ENCODE data around the gene CSF2RB. TPM values are rescaled to one million over a fixed set of nuclear protein-coding genes. Genes with fewer than 3 reads are reported as not detected.

CSF2RB gene
- total and polyA plus RNA-seq, 12 donors: 0.81 to 20.8 (median 1.7) TPM

DNA sequence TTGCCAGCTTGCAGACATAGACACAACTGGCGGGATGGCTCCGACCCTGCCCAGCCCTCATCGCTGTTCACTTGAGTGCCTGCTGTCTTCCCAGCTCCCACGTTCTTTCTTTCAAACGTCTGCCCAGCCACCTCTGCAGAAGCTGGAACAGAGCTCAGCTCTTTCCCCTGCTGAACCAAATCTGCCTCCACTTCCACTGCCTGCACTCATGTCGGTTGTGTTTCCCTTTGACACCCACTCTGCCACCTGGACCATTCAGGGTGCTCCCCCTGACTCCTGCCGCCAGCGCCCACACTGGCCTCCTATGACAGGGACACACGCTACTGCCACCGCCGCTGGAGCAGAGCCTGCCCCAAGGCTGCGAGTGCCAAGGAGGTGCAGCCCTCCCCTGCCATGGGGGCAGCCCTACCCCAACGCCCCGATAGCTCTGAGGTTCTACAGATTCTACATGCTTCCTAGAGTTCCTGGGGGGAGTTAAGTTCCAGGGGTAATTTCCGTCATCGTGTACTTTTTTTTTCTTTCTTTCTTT, 67.9 kb downstream of the CSF2RB start:
- peaks cover 0 to 11% (median 5%) of the 10 kb centered on the region in 9 donors for H3K4me1 ChIP-seq
- intact Hi-C loops (cut with DNase I): loop anchor here in 3 of 10 donors (5.0 to 10.0 kb wide), 2 partner anchors 199 to 437 kb away; no protein-coding TSS in a partner anchor
- H3K9me3 ChIP-seq: peaks cover 0 to 13% (median 10%) of the 10 kb centered on the region in 11 donors
- H3K36me3 ChIP-seq: no peaks in the 10 kb centered on the region
- H3K4me3 ChIP-seq: no peak overlapping the region
- TF ChIP-seq, protein P1, sequence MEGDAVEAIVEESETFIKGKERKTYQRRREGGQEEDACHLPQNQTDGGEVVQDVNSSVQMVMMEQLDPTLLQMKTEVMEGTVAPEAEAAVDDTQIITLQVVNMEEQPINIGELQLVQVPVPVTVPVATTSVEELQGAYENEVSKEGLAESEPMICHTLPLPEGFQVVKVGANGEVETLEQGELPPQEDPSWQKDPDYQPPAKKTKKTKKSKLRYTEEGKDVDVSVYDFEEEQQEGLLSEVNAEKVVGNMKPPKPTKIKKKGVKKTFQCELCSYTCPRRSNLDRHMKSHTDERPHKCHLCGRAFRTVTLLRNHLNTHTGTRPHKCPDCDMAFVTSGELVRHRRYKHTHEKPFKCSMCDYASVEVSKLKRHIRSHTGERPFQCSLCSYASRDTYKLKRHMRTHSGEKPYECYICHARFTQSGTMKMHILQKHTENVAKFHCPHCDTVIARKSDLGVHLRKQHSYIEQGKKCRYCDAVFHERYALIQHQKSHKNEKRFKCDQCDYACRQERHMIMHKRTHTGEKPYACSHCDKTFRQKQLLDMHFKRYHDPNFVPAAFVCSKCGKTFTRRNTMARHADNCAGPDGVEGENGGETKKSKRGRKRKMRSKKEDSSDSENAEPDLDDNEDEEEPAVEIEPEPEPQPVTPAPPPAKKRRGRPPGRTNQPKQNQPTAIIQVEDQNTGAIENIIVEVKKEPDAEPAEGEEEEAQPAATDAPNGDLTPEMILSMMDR (IDR thresholded peaks at IDR 0.05): no peak
- peaks cover 0 to 36% (median 16%) of the 10 kb centered on the region in 7 donors for H3K27me3 ChIP-seq
- ATAC-seq (no peak), DNase-seq (no peak)
- H3K27ac ChIP-seq: no peak overlapping the region
- WGBS, 2 donors: 78 to 80% methylated on average over 16 of the region's 16 CpGs

DNA sequence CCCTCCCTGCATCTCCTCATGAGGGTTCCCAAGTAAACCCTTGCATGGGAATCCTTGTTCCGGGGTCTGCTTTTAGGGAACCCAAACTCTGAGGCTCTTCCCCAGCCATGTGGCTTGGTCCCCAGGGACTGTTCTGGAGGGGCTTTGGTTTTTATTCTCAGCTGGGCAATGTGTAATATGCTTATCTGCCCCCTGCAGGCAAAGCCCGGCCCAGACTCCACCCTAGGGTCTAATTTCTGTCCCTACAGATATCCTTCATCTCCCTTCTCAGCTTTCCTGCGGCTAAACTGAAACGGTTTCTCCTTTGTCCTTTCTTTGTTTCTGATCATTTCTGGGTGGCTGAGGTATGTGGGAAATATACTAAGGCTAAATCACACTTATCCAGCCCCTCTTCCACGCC, 68.7 kb downstream of the CSF2RB start:
- Histone ChIP-seq H3K27me3 (peaks cover 0 to 36% (median 16%) of the 10 kb centered on the region in 7 donors), H3K4me1 (peaks cover 0 to 11% (median 5%) of the 10 kb centered on the region in 9 donors), H3K9me3 (peaks cover 0 to 20% (median 14%) of the 10 kb centered on the region in 11 donors), H3K27ac (no peak overlapping the region), H3K36me3 (no peaks in the 10 kb centered on the region), H3K4me3 (no peak overlapping the region)
- TF ChIP-seq, protein P1 (IDR thresholded peaks at IDR 0.05): no peak
- DNase-seq: no peak
- ATAC-seq: no peak
- WGBS, 2 donors: 49 to 57% methylated on average over 5 of the region's 5 CpGs
- intact Hi-C loops (cut with DNase I): loop anchor here in 3 of 10 donors (5.0 to 10.0 kb wide), 2 partner anchors 200 to 437 kb away; no protein-coding TSS in a partner anchor

DNA sequence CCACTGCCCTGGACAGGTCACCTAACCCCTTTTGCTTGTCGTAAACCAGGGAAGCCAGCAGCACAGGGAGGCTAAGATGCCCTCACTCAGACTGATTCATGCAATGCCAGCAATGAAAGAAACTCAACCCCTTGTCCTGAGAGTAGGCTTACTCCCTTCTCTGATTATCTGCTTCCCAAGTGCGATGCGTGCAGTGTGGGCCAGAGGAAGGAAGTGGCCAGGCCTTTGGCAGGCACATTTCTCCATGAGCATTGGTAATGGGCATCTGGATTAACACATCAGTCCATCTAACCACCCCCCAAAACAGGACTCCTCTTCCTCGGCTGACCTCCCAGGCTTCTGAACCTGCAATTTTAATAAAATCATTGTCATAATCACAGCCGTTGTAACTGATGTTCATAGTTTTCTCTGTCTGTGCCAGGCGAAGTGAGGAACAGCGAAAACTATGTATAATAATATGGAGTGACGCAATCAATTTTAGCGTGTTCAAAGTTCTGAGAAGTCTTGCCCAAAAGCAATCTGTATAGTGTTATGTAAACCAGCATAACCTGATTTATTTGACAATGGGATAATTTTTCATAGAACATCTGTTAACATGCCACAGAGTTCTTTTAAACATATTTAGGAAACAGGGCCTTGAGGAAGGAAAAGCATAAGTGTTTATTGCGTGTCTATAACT, 71.9 kb downstream of the CSF2RB start:
- peaks cover 0 to 20% (median 14%) of the 10 kb centered on the region in 11 donors for H3K9me3 ChIP-seq
- H3K4me3 ChIP-seq: no peak overlapping the region
- intact Hi-C loops (cut with DNase I): loop anchor here in 1 of 10 donors (10.0 kb wide), 1 partner anchor 441 kb away; no protein-coding TSS in a partner anchor
- no peak for DNase-seq
- peaks cover 0 to 44% (median 30%) of the 10 kb centered on the region in 7 donors for H3K27me3 ChIP-seq
- no peak overlapping the region for H3K27ac ChIP-seq
- 81 to 92% methylated on average over 10 of the region's 10 CpGs for WGBS, 2 donors
- H3K4me1 ChIP-seq: no peaks in the 10 kb centered on the region
- no peaks in the 10 kb centered on the region for H3K36me3 ChIP-seq
- no peak for ATAC-seq
- TF ChIP-seq, protein P1 (IDR thresholded peaks at IDR 0.05): no peak

DNA sequence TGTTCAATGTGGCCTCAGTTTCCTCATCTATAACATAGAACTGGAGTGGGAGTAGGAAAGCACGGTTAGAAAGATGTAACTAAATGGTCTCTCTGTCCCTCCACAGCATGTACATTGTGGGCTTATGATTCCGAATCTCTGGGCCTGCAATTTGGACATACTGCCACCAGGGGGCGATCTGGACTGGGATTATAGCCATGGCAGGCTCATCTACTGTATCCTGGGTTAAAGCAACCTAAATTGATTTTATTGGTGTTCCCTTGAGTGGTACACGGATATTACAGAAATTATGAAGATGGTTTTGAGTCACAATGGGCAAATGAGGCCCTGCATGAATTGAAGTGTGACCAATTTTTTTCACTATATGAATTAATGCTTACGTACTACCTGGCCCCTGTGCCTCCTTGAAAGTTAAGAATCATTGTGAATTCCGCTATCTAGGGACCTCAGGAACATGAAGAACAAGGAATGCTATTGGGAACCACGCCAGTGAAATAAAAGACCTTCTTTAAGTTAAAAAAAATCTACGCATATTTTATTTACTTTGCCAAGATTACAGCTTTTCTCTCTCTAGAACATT, 72.9 kb downstream of the CSF2RB start:
- peaks cover 0 to 51% (median 40%) of the 10 kb centered on the region in 7 donors for H3K27me3 ChIP-seq
- intact Hi-C loops (cut with DNase I): loop anchor here in 1 of 10 donors (10.0 kb wide), 1 partner anchor 442 kb away; no protein-coding TSS in a partner anchor

More for the DNA sequence above, 72.9 kb downstream of the CSF2RB start:
- WGBS, 2 donors: 55 to 57% methylated on average over 8 of the region's 8 CpGs
- H3K36me3 ChIP-seq: no peaks in the 10 kb centered on the region
- H3K27ac ChIP-seq: no peak overlapping the region
- peaks cover 0 to 20% (median 14%) of the 10 kb centered on the region in 11 donors for H3K9me3 ChIP-seq
- TF ChIP-seq, protein P1 (IDR thresholded peaks at IDR 0.05): peak; percentile 31 to 56 (median 39)
- no peak overlapping the region for H3K4me3 ChIP-seq
- DNase-seq: no peak
- ATAC-seq: no peak
- H3K4me1 ChIP-seq: no peaks in the 10 kb centered on the region
